Measurements from ENCODE around the gene FEN1. TPM values are rescaled to one million over a fixed set of nuclear protein-coding genes. Genes with fewer than 3 reads are reported as not detected.

FEN1 gene
- polyA plus RNA-seq, 2 of the 4 experiments (the other 2 are of a cell fraction) = 38.4 to 105 TPM

GRCh38 chr11:61781585-61781984, 11.1 kb upstream of the FEN1 start:
- POLR2A ChIA-PET = interaction anchor here (1.9 kb wide), 1 partner anchor 10 kb away, joined by 7 read pairs; the partner anchor contains the start of genes FEN1 and TMEM258
- 88% methylated on average over 1 of the region's 5 CpGs for WGBS (ENCODE audit: missing lambda C conversion rate)
- FAIRE-seq (no peak), DNase-seq (ENCODE audit: low read depth in 1 of 2, low spot score in 1 of 2) (no peak), ATAC-seq (no peak)
- TF ChIP-seq MAFK (IDR thresholded peaks at IDR 0.05; ENCODE audit: partially characterized antibody) = no peak
- TF ChIP-seq CTCF (IDR thresholded peaks at IDR 0.05) = no peak
- no peak for TF ChIP-seq POLR2A (IDR thresholded peaks at IDR 0.05; ENCODE audit: low read length)
- TF ChIP-seq ZSCAN20 (CRISPR knock-in tag; IDR thresholded peaks at IDR 0.05) = no peak
- TF ChIP-seq E2F6 (IDR thresholded peaks at IDR 0.05; ENCODE audit: borderline replicate concordance, low read depth) = no peak
- no peak for TF ChIP-seq HMGXB4 (CRISPR knock-in tag; IDR thresholded peaks at IDR 0.05; ENCODE audit: borderline replicate concordance)
- TF ChIP-seq USF2 (IDR thresholded peaks at IDR 0.05) = no peak
- TF ChIP-seq ATOH8 (CRISPR knock-in tag; IDR thresholded peaks at IDR 0.05; ENCODE audit: low read depth) = no peak
- TF ChIP-seq HOXB13 (CRISPR knock-in tag; IDR thresholded peaks at IDR 0.05; ENCODE audit: low read depth) = no peak
- no peak for TF ChIP-seq HEYL (CRISPR knock-in tag; IDR thresholded peaks at IDR 0.05)
- TF ChIP-seq HOXA7 (CRISPR knock-in tag; IDR thresholded peaks at IDR 0.05) = no peak
- TF ChIP-seq EHF (CRISPR knock-in tag; IDR thresholded peaks at IDR 0.05) = no peak
- TF ChIP-seq KDM1A (IDR thresholded peaks at IDR 0.05; ENCODE audit: low read depth) = no peak
- no peak for TF ChIP-seq REST (IDR thresholded peaks at IDR 0.05)
- TF ChIP-seq RNF2 (IDR thresholded peaks at IDR 0.05; ENCODE audit: borderline replicate concordance, low read depth) = no peak
- TF ChIP-seq RAD21 (conservative IDR thresholded peaks at IDR 0.05 in 1 of 2, IDR thresholded peaks at IDR 0.05 in 1 of 2) = no peak
- TF ChIP-seq FOXS1 (CRISPR knock-in tag; IDR thresholded peaks at IDR 0.05) = no peak
- CTCF ChIA-PET = interaction anchor here (1.5 to 5.4 kb wide), 4 partner anchors 14 to 32 kb away, joined by 5 to 71 read pairs (median 12); partner anchors contain the start of gene MYRF
- no peak overlapping the region for H3K27ac ChIP-seq
- H3K4me2 ChIP-seq = no peak overlapping the region
- H3K4me3 ChIP-seq = no peak overlapping the region
- no peaks in the 10 kb centered on the region for H3K4me1 ChIP-seq
- H3K9me3 ChIP-seq = no peaks in the 10 kb centered on the region

All from A549 (cell line).